ENCODE data around the gene KCNK16. TPM values are rescaled to one million over a fixed set of nuclear protein-coding genes. Genes with fewer than 3 reads are reported as not detected.

KCNK16 gene
- total RNA-seq, 2 experiments from 2014 or later = not detected

GRCh38 chr6:39274471-39274870 is 48.0 kb downstream of the KCNK16 start:
- Histone ChIP-seq H3K9me3 (ENCODE audit: control insufficient read depth in 1 of 2, insufficient read depth in 1 of 2, low read length in 2 of 2) (no peaks in the 10 kb centered on the region), H3K27me3 (ENCODE audit: control insufficient read depth in 1 of 2, insufficient read depth in 2 of 2, low read length in 2 of 2) (no peaks in the 10 kb centered on the region), H3K36me3 (ENCODE audit: insufficient read depth, low read length) (no peaks in the 10 kb centered on the region), H3K4me3 (ENCODE audit: low read length) (no peak overlapping the region), H3K27ac (ENCODE audit: low read depth in 1 of 2, low read length in 2 of 2) (no peak overlapping the region), H3K4me1 (ENCODE audit: insufficient read depth, low read length) (no peaks in the 10 kb centered on the region)
- intact Hi-C loops (cut with DNase I, micrococcal nuclease) = no loop called here
- Mint-ChIP-seq H3K27me3 (no peaks in the 10 kb centered on the region), H3K27ac (no peak overlapping the region), H3K4me3 (no peak overlapping the region), H3K4me1 (ENCODE audit: low read depth) (no peaks in the 10 kb centered on the region), H3K36me3 (ENCODE audit: low read depth) (no peaks in the 10 kb centered on the region), H3K9me3 (no peaks in the 10 kb centered on the region)
- ATAC-seq (ENCODE audit: poor library complexity) (no peak), DNase-seq (no peak)
- TF ChIP-seq CTCF (IDR thresholded peaks at IDR 0.05) = no peak
- ChIA-PET CTCF (no interaction called here), POLR2A (no interaction called here)

- Histone ChIP-seq H3K27me3 (ENCODE audit: control insufficient read depth in 1 of 2, insufficient read depth in 2 of 2, low read length in 2 of 2) (no peaks in the 10 kb centered on the region), H3K27ac (ENCODE audit: low read depth in 1 of 2, low read length in 2 of 2) (no peak overlapping the region), H3K36me3 (ENCODE audit: insufficient read depth, low read length) (no peaks in the 10 kb centered on the region), H3K9me3 (ENCODE audit: control insufficient read depth in 1 of 2, insufficient read depth in 1 of 2, low read length in 2 of 2) (no peaks in the 10 kb centered on the region), H3K4me3 (ENCODE audit: low read length) (no peak overlapping the region), H3K4me1 (ENCODE audit: insufficient read depth, low read length) (no peaks in the 10 kb centered on the region)
- H3K4me1 Mint-ChIP-seq (ENCODE audit: low read depth) = no peaks in the 10 kb centered on the region
- ChIA-PET POLR2A (no interaction called here), CTCF (no interaction called here)
- TF ChIP-seq CTCF (IDR thresholded peaks at IDR 0.05) = no peak
- no peaks in the 10 kb centered on the region for H3K9me3 Mint-ChIP-seq
- DNase-seq (no peak), ATAC-seq (ENCODE audit: poor library complexity) (no peak)
- intact Hi-C loops (cut with DNase I, micrococcal nuclease) = no loop called here
- no peaks in the 10 kb centered on the region for H3K27me3 Mint-ChIP-seq
- H3K27ac Mint-ChIP-seq = no peak overlapping the region
- H3K4me3 Mint-ChIP-seq = no peak overlapping the region
- H3K36me3 Mint-ChIP-seq (ENCODE audit: low read depth) = no peaks in the 10 kb centered on the region
These were observed 49.1 kb downstream of the KCNK16 start for GRCh38 chr6:39273406-39273821.

DNA sequence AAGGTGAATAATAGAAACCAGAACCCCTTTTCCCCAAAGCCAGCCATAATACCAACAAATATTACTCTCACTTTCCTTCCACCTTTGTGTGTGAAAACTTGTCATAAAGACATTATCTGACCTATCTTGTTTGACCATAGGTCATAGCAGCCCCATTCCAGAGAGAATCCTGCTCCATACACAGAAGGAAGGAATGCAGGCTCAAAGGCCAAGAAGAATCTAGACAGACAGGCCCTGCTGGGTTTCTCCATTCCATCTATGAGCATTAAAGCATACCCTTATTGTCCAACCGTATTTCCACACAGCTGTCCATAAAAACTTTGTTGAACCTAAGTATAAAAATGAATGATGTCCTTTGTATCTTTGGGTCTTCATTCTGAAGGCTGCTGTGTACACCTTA is 52.5 kb downstream of the KCNK16 start:
- Histone ChIP-seq H3K36me3 (ENCODE audit: insufficient read depth, low read length) (no peaks in the 10 kb centered on the region), H3K27ac (ENCODE audit: low read depth in 1 of 2, low read length in 2 of 2) (no peak overlapping the region), H3K27me3 (ENCODE audit: control insufficient read depth in 1 of 2, insufficient read depth in 2 of 2, low read length in 2 of 2) (peaks cover 0 to 3% of the 10 kb centered on the region in 2 experiments), H3K4me1 (ENCODE audit: insufficient read depth, low read length) (no peaks in the 10 kb centered on the region), H3K9me3 (ENCODE audit: control insufficient read depth in 1 of 2, insufficient read depth in 1 of 2, low read length in 2 of 2) (no peaks in the 10 kb centered on the region), H3K4me3 (ENCODE audit: low read length) (no peak overlapping the region)
- TF ChIP-seq CTCF (IDR thresholded peaks at IDR 0.05) = no peak
- Mint-ChIP-seq H3K9me3 (no peaks in the 10 kb centered on the region), H3K4me3 (no peak overlapping the region), H3K27me3 (no peaks in the 10 kb centered on the region), H3K36me3 (ENCODE audit: low read depth) (no peaks in the 10 kb centered on the region), H3K27ac (no peak overlapping the region), H3K4me1 (ENCODE audit: low read depth) (no peaks in the 10 kb centered on the region)
- ATAC-seq (ENCODE audit: poor library complexity) (no peak), DNase-seq (no peak)
- intact Hi-C loops (cut with DNase I, micrococcal nuclease) = no loop called here
- ChIA-PET CTCF (interaction anchor here (0.5 kb wide), 1 partner anchor 1737 kb away, joined by 3 read pairs; no protein-coding TSS in a partner anchor), POLR2A (no interaction called here)

All from CD4-positive, alpha-beta T cell (primary cell).